Coronary artery (tissue), 2 donors: ENCODE measurements around the gene EMID1.

Experiments used
- DNase-seq: peaks from one replicate; pipeline ENCODE4 v3.0.0-alpha.2; 2017; ENCODE audit warnings: low spot score
- H3K27ac ChIP-seq, 2 donors: fragments of 200-600 bp; sonication (generic); one replicate each; pipeline ENCODE4 v1.5.1; 2016 to 2019
- H3K4me3 ChIP-seq: fragments of 200-600 bp; sonication (generic); 2 replicates; pipeline ENCODE4 v1.5.1; 2016; ENCODE audit warnings: mild to moderate bottlenecking, moderate library complexity
- CTCF ChIP-seq: fragments of 200-600 bp; sonication (generic); IDR thresholded peaks from one replicate; pipeline ENCODE4 v1.5.1; 2019; ENCODE audit warnings: antibody characterized with exemption

Gene EMID1

GRCh38 chr22:29183971-29184848, 21.5 kb upstream of the EMID1 start:
- no peak overlapping the region for H3K27ac ChIP-seq
- H3K4me3 ChIP-seq, result no peak overlapping the region
- TF ChIP-seq CTCF, result no peak
- DNase-seq, result no peak

- H3K27ac ChIP-seq, result no peak overlapping the region
- no peak for DNase-seq
- H3K4me3 ChIP-seq, result no peak overlapping the region
- no peak for TF ChIP-seq CTCF
Observed at GRCh38 chr22:29184849-29185490, 20.7 kb upstream of the EMID1 start.

- no peak for TF ChIP-seq CTCF
- no peak for DNase-seq
- no peak overlapping the region for H3K27ac ChIP-seq
- H3K4me3 ChIP-seq, result no peak overlapping the region
Observed at GRCh38 chr22:29186302-29186701, 19.4 kb upstream of the EMID1 start.

GRCh38 chr22:29187831-29188230, 17.9 kb upstream of the EMID1 start:
- DNase-seq, result no peak
- Histone ChIP-seq H3K4me3 (no peak overlapping the region), H3K27ac (no peak overlapping the region)
- no peak for TF ChIP-seq CTCF

- no peak for TF ChIP-seq CTCF
- H3K4me3 ChIP-seq, result no peak overlapping the region
- DNase-seq, result no peak
- no peak overlapping the region for H3K27ac ChIP-seq
Observed at GRCh38 chr22:29190051-29190450, 15.6 kb upstream of the EMID1 start.

GRCh38 chr22:29190918-29191317, 14.8 kb upstream of the EMID1 start:
- H3K27ac ChIP-seq, result no peak overlapping the region
- no peak for TF ChIP-seq CTCF
- no peak overlapping the region for H3K4me3 ChIP-seq
- no peak for DNase-seq

- no peak for TF ChIP-seq CTCF
- no peak for DNase-seq
- Histone ChIP-seq H3K27ac (no peak overlapping the region), H3K4me3 (no peak overlapping the region)
Observed at GRCh38 chr22:29193021-29193420, 12.7 kb upstream of the EMID1 start.
